GM18519 (cell line): ENCODE data around the gene PIPOX.

ENCODE experiments used
- ATAC-seq: cut with Tn5 transposase; IDR thresholded peaks from one replicate; pipeline ENCODE4 v1.9.1; 2021; ENCODE audit warnings: mild to moderate bottlenecking, moderate library complexity; ENCODE audit not compliant: unreplicated experiment, low FRiP score

Gene PIPOX

GRCh38 chr17:29018788-29019474 is 24.0 kb upstream of the PIPOX start:
- no peak for ATAC-seq

GRCh38 chr17:29019475-29020181 is 23.3 kb upstream of the PIPOX start:
- no peak for ATAC-seq

GRCh38 chr17:29020576-29020975 is 22.4 kb upstream of the PIPOX start:
- ATAC-seq = no peak

GRCh38 chr17:29021226-29021625 is 21.7 kb upstream of the PIPOX start:
- no peak for ATAC-seq

GRCh38 chr17:29022074-29022473 is 20.9 kb upstream of the PIPOX start:
- ATAC-seq = no peak

- ATAC-seq = no peak
Measured at GRCh38 chr17:29024316-29024952, 18.5 kb upstream of the PIPOX start.

GRCh38 chr17:29031488-29031887 is 11.5 kb upstream of the PIPOX start:
- no peak for ATAC-seq

- no peak for ATAC-seq
Measured at GRCh38 chr17:29032013-29032856, 10.7 kb upstream of the PIPOX start.

- no peak for ATAC-seq
Measured at GRCh38 chr17:29032857-29033197, 10.1 kb upstream of the PIPOX start.

GRCh38 chr17:29034510-29034909 is 8.4 kb upstream of the PIPOX start:
- ATAC-seq = no peak

- no peak for ATAC-seq
Measured at GRCh38 chr17:29036584-29036983, 6.4 kb upstream of the PIPOX start.

GRCh38 chr17:29037739-29038084 is 5.2 kb upstream of the PIPOX start:
- ATAC-seq = no peak

GRCh38 chr17:29038085-29038795 is 4.7 kb upstream of the PIPOX start:
- no peak for ATAC-seq

GRCh38 chr17:29039764-29040598 is 3.0 kb upstream of the PIPOX start:
- no peak for ATAC-seq

- ATAC-seq = no peak
Measured at GRCh38 chr17:29041091-29041490, 1.9 kb upstream of the PIPOX start.

- ATAC-seq = no peak
Measured at GRCh38 chr17:29041571-29041970, 1.4 kb upstream of the PIPOX start.

GRCh38 chr17:29042026-29042678 is 789 bp upstream of the PIPOX start:
- ATAC-seq = no peak

GRCh38 chr17:29043539-29044145 is 701 bp downstream of the PIPOX start:
- no peak for ATAC-seq

GRCh38 chr17:29045026-29045425 is 2.1 kb downstream of the PIPOX start:
- no peak for ATAC-seq
